HepG2 (cell line): ENCODE data around the gene IFNA6. TPM values are rescaled to one million over a fixed set of nuclear protein-coding genes. Genes with fewer than 3 reads are reported as not detected.

Experiments
- BRF2 ChIP-seq: sonication (generic); formaldehyde crosslinking; IDR thresholded peaks from 2 replicates; pipeline ENCODE4 v1.8.1; 2022; ENCODE audit warnings: mild to moderate bottlenecking, missing genetic modification reagents
- FOXM1 ChIP-seq: sonication (generic); formaldehyde crosslinking; IDR thresholded peaks from 2 replicates; pipeline ENCODE4 v1.5.0; 2020; ENCODE audit warnings: missing genetic modification reagents
- KLF6 ChIP-seq: IDR thresholded peaks from 2 replicates; pipeline ENCODE4 v1.8.0; 2016; ENCODE audit warnings: missing biosample characterization, missing genetic modification reagents
- LCORL ChIP-seq, 2 experiments: fragments of 450-650 bp in 1 of 2; sonication (generic) in 1 of 2; formaldehyde crosslinking in 1 of 2; IDR thresholded peaks; 2 replicates each; pipeline versions ENCODE4 v1.5.0 to v1.6.1; 2017 to 2020; ENCODE audit warnings: antibody characterized with exemption in 1 of 2, missing genetic modification reagents in 1 of 2
- ZBTB4 ChIP-seq: sonication (generic); formaldehyde crosslinking; IDR thresholded peaks from 2 replicates; pipeline ENCODE4 v1.4.0; 2020; ENCODE audit warnings: missing genetic modification reagents, mild to moderate bottlenecking, borderline replicate concordance
- ZMAT5 ChIP-seq: sonication (generic); formaldehyde crosslinking; IDR thresholded peaks from 2 replicates; pipeline ENCODE4 v1.5.0; 2020; ENCODE audit warnings: mild to moderate bottlenecking, low read depth, missing genetic modification reagents, borderline replicate concordance
- ZNF3 ChIP-seq: IDR thresholded peaks from 2 replicates; pipeline ENCODE4 v1.7.0; 2017; ENCODE audit warnings: inconsistent platforms
- ZNF333 ChIP-seq: sonication (generic); formaldehyde crosslinking; IDR thresholded peaks from 2 replicates; pipeline ENCODE4 v1.4.0; 2020; ENCODE audit warnings: mild to moderate bottlenecking, missing genetic modification reagents, borderline replicate concordance
- ZNF354B ChIP-seq: sonication (generic); formaldehyde crosslinking; IDR thresholded peaks from 2 replicates; pipeline ENCODE4 v1.8.0; 2022; ENCODE audit warnings: mild to moderate bottlenecking, missing genetic modification reagents
- ZNF382 ChIP-seq: sonication (generic); formaldehyde crosslinking; IDR thresholded peaks from 2 replicates; pipeline ENCODE4 v1.5.0; 2020; ENCODE audit warnings: missing genetic modification reagents, mild to moderate bottlenecking, borderline replicate concordance
- ZNF407 ChIP-seq: sonication (generic); formaldehyde crosslinking; IDR thresholded peaks from one replicate; pipeline ENCODE4 v1.5.1; 2020; ENCODE audit warnings: mild to moderate bottlenecking, missing genetic modification reagents; ENCODE audit errors: not compliant biosample characterization
- polyA plus RNA-seq, 8 experiments: library from polyadenylated mRNA; depleted of rRNA in 3 of 8; stranded (reverse) in 7 of 8; unstranded in 1 of 8; fragments of >200 nt; fragmentation: Illumina TruSeq in 4 of 8; extraction: Trizol in 4 of 8; gene quantifications; 2 replicates each; pipeline versions ENCODE4 v1.2.1 to v1.2.3, GENCODE V29; 2011 to 2016; ENCODE audit warnings: low read depth in 4 of 8, missing spikeins in 1 of 8, mixed read lengths in 1 of 8; ENCODE audit not compliant: insufficient read depth in 1 of 8
- total RNA-seq, 5 experiments: library from RNA; depleted of rRNA; stranded (reverse); fragments of >200 nt; fragmentation: Illumina TruSeq; extraction: Trizol; gene quantifications; 2 replicates each; pipeline ENCODE4 v1.2.3, GENCODE V29; 2016; ENCODE audit warnings: low read depth in 1 of 5

The IFNA6 gene
- total and polyA plus RNA-seq, 2 of the 13 experiments (the other 11 are each of a cell fraction or from before 2014, with no cell fraction given) = not detected

- TF ChIP-seq ZBTB4 (CRISPR knock-in tag) (0 out of 2 replicates have a peak, but pooled peaks have one; percentile 24), KLF6 (CRISPR knock-in tag) (peak; percentile 88; the same call in 1 of the 2 replicates), ZMAT5 (CRISPR knock-in tag) (no peak), LCORL (IDR thresholded peaks at IDR 0.05) (peak; percentile 88), LCORL (CRISPR knock-in tag; IDR thresholded peaks at IDR 0.05) (no peak), ZNF407 (CRISPR knock-in tag) (peak; percentile 90), ZNF3 (CRISPR knock-in tag) (peak; percentile 34; the same call in 1 of the 2 replicates), ZNF382 (CRISPR knock-in tag) (no peak), ZNF333 (peak; percentile 63; the same call in 1 of the 2 replicates), ZNF354B (CRISPR knock-in tag) (no peak), BRF2 (CRISPR knock-in tag) (no peak), FOXM1 (CRISPR knock-in tag) (no peak)
These were observed 15.7 kb downstream of the IFNA6 start, which contains the start of gene KLHL9 (continued) for GRCh38 chr9:21334701-21335632.
